GM23338 (cell line): ENCODE data around the gene ZNF80. TPM values are rescaled to one million over a fixed set of nuclear protein-coding genes. Genes with fewer than 3 reads are reported as not detected.

ENCODE experiments used
- ATAC-seq: fragments of 200-7000 bp; cut with Tn5 transposase; 3 replicates; pipeline ENCODE4 v1.9.1; 2020
- DNase-seq: peaks from one replicate; pipeline ENCODE4 v3.0.0-alpha.2; 2015; ENCODE audit warnings: low spot score
- H2AFZ ChIP-seq: fragments of 200-600 bp; sonication (generic); 2 replicates; pipeline ENCODE4 v1.8.0; 2016; ENCODE audit warnings: antibody characterized with exemption, mild to moderate bottlenecking, moderate library complexity
- H3F3A ChIP-seq: fragments of 200-600 bp; sonication (generic); replicated peaks from 2 replicates; pipeline ENCODE4 v1.8.0; 2017; ENCODE audit warnings: antibody characterized with exemption, mixed run types, low read depth
- H3K27ac ChIP-seq: fragments of 200-600 bp; sonication (generic); 2 replicates; pipeline ENCODE4 v1.6.1; 2016; ENCODE audit warnings: low read depth
- H3K27me3 ChIP-seq: fragments of 200-600 bp; sonication (generic); 2 replicates; pipeline ENCODE4 v1.8.0; 2016; ENCODE audit warnings: mild to moderate bottlenecking, mixed run types, moderate library complexity; ENCODE audit not compliant: insufficient read depth
- H3K36me3 ChIP-seq: fragments of 200-600 bp; sonication (generic); 2 replicates; pipeline ENCODE4 v1.8.0; 2016; ENCODE audit warnings: mild to moderate bottlenecking; ENCODE audit not compliant: insufficient read depth
- H3K4me1 ChIP-seq: fragments of 200-600 bp; sonication (generic); 2 replicates; pipeline ENCODE4 v1.8.0; 2016; ENCODE audit warnings: mild to moderate bottlenecking, moderate library complexity; ENCODE audit not compliant: insufficient read depth
- H3K4me2 ChIP-seq: fragments of 200-600 bp; sonication (generic); 2 replicates; pipeline ENCODE4 v1.7.1; 2017; ENCODE audit warnings: mixed run types
- H3K4me3 ChIP-seq: fragments of 200-600 bp; sonication (generic); 2 replicates; pipeline ENCODE4 v1.6.1; 2016; ENCODE audit warnings: mixed run types
- H3K79me2 ChIP-seq: fragments of 200-600 bp; sonication (generic); replicated peaks from 2 replicates; pipeline ENCODE4 v1.8.0; 2017; ENCODE audit warnings: mild to moderate bottlenecking; ENCODE audit not compliant: insufficient read depth
- H3K9me2 ChIP-seq: fragments of 200-600 bp; sonication (generic); 2 replicates; pipeline ENCODE4 v1.8.0; 2017; ENCODE audit not compliant: insufficient read depth
- H4K20me1 ChIP-seq: fragments of 200-600 bp; sonication (generic); replicated peaks from 2 replicates; pipeline ENCODE4 v1.8.0; 2017; ENCODE audit warnings: mild to moderate bottlenecking; ENCODE audit not compliant: insufficient read depth
- H3K27ac Mint-ChIP-seq: 2 replicates; pipeline ENCODE4 v1.8.0; 2020; ENCODE audit warnings: inconsistent platforms, mild to moderate bottlenecking, moderate library complexity, mixed read lengths
- H3K27me3 Mint-ChIP-seq: 3 replicates; pipeline ENCODE4 v1.8.0; 2022; ENCODE audit warnings: low read depth, mild to moderate bottlenecking, moderate library complexity, mixed read lengths, inconsistent platforms; ENCODE audit not compliant: insufficient read depth, poor library complexity
- H3K36me3 Mint-ChIP-seq: 3 replicates; pipeline ENCODE4 v1.8.0; 2021; ENCODE audit warnings: low read depth, mild to moderate bottlenecking, inconsistent platforms, moderate library complexity, mixed read lengths
- H3K4me1 Mint-ChIP-seq: 3 replicates; pipeline ENCODE4 v1.8.0; 2020; ENCODE audit warnings: mild to moderate bottlenecking, inconsistent platforms, mixed read lengths
- H3K4me3 Mint-ChIP-seq: 3 replicates; pipeline ENCODE4 v1.8.0; 2021; ENCODE audit warnings: moderate library complexity, mild to moderate bottlenecking, inconsistent platforms, mixed read lengths
- H3K9me3 Mint-ChIP-seq: 3 replicates; pipeline ENCODE4 v1.8.0; 2020; ENCODE audit warnings: moderate library complexity, mild to moderate bottlenecking, inconsistent platforms, mixed read lengths
- CREB1 ChIP-seq: fragments of 250-450 bp; sonication (Bioruptor Pico); IDR thresholded peaks from 2 replicates; pipeline ENCODE4 v1.5.0; 2020; ENCODE audit warnings: low read depth, mild to moderate bottlenecking, moderate library complexity
- EZH2phosphoT487 ChIP-seq: fragments of 200-600 bp; sonication (generic); IDR thresholded peaks from one replicate; pipeline ENCODE4 v1.8.1; 2018; ENCODE audit warnings: antibody characterized with exemption; ENCODE audit not compliant: unreplicated experiment
- JUNB ChIP-seq: IDR thresholded peaks from one replicate; pipeline ENCODE4 v1.6.1; 2016; ENCODE audit warnings: antibody characterized with exemption; ENCODE audit not compliant: unreplicated experiment
- NANOG ChIP-seq: IDR thresholded peaks from 2 replicates; pipeline ENCODE4 v1.6.1; 2016; ENCODE audit warnings: antibody characterized with exemption, borderline replicate concordance
- POLR2AphosphoS5 ChIP-seq: IDR thresholded peaks from 2 replicates; pipeline ENCODE4 v1.6.1; 2016; ENCODE audit warnings: antibody characterized with exemption, low read depth
- polyA plus RNA-seq: library from polyadenylated mRNA; unstranded; fragments of >200 nt; fragmentation: Nextera tagmentation; extraction: Ambion mirVana; gene quantifications from 2 replicates; pipeline ENCODE4 v1.2.1, GENCODE V29; 2016
- total RNA-seq: library from RNA; depleted of rRNA; stranded (reverse); fragments of >200 nt; shearing (Covaris generic); gene quantifications from 2 replicates; pipeline ENCODE4 v1.2.3, GENCODE V29; 2014
- TF ChIP-seq, protein P1 (sequence below): fragments of 250-450 bp; sonication (Bioruptor Pico); IDR thresholded peaks from 2 replicates; pipeline ENCODE4 v1.5.0; 2020; ENCODE audit warnings: mild to moderate bottlenecking, moderate library complexity
- TF ChIP-seq, protein P2 (sequence below), 2 experiments: fragments of 200-600 bp in 1 of 2; sonication (generic) in 1 of 2; conservative IDR thresholded peaks; 2 replicates each; pipeline versions ENCODE4 v1.5.1 to v1.6.1; 2016 to 2017; ENCODE audit warnings: antibody characterized with exemption in 2 of 2, low read depth in 2 of 2, mild to moderate bottlenecking in 2 of 2, moderate library complexity in 1 of 2
- TF ChIP-seq, protein P3 (sequence below): IDR thresholded peaks from 2 replicates; pipeline ENCODE4 v1.6.1; 2016; ENCODE audit warnings: antibody characterized with exemption

The ZNF80 gene
- total and polyA plus RNA-seq, 2 experiments from 2014 or later = not detected

DNA sequence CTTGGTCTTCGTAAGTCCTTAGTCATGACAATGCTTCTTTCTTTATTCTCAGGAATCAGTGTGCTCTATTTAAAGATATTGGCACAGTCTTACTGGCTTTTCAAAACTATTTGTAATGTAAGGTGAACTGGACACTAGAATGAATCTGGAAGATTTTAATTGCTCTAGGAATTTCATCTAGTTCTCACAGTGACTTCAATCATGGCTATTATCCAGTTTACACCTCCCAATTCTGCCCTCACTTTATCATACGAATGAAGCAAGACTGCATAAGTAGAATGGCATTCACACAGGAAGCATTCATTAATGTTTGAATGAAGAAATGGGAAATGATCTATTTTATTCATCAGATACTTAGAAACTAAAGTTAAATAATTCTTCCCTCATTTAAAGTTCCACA is 31.8 kb downstream of the ZNF80 start (continued):
- TF ChIP-seq, protein P1, sequence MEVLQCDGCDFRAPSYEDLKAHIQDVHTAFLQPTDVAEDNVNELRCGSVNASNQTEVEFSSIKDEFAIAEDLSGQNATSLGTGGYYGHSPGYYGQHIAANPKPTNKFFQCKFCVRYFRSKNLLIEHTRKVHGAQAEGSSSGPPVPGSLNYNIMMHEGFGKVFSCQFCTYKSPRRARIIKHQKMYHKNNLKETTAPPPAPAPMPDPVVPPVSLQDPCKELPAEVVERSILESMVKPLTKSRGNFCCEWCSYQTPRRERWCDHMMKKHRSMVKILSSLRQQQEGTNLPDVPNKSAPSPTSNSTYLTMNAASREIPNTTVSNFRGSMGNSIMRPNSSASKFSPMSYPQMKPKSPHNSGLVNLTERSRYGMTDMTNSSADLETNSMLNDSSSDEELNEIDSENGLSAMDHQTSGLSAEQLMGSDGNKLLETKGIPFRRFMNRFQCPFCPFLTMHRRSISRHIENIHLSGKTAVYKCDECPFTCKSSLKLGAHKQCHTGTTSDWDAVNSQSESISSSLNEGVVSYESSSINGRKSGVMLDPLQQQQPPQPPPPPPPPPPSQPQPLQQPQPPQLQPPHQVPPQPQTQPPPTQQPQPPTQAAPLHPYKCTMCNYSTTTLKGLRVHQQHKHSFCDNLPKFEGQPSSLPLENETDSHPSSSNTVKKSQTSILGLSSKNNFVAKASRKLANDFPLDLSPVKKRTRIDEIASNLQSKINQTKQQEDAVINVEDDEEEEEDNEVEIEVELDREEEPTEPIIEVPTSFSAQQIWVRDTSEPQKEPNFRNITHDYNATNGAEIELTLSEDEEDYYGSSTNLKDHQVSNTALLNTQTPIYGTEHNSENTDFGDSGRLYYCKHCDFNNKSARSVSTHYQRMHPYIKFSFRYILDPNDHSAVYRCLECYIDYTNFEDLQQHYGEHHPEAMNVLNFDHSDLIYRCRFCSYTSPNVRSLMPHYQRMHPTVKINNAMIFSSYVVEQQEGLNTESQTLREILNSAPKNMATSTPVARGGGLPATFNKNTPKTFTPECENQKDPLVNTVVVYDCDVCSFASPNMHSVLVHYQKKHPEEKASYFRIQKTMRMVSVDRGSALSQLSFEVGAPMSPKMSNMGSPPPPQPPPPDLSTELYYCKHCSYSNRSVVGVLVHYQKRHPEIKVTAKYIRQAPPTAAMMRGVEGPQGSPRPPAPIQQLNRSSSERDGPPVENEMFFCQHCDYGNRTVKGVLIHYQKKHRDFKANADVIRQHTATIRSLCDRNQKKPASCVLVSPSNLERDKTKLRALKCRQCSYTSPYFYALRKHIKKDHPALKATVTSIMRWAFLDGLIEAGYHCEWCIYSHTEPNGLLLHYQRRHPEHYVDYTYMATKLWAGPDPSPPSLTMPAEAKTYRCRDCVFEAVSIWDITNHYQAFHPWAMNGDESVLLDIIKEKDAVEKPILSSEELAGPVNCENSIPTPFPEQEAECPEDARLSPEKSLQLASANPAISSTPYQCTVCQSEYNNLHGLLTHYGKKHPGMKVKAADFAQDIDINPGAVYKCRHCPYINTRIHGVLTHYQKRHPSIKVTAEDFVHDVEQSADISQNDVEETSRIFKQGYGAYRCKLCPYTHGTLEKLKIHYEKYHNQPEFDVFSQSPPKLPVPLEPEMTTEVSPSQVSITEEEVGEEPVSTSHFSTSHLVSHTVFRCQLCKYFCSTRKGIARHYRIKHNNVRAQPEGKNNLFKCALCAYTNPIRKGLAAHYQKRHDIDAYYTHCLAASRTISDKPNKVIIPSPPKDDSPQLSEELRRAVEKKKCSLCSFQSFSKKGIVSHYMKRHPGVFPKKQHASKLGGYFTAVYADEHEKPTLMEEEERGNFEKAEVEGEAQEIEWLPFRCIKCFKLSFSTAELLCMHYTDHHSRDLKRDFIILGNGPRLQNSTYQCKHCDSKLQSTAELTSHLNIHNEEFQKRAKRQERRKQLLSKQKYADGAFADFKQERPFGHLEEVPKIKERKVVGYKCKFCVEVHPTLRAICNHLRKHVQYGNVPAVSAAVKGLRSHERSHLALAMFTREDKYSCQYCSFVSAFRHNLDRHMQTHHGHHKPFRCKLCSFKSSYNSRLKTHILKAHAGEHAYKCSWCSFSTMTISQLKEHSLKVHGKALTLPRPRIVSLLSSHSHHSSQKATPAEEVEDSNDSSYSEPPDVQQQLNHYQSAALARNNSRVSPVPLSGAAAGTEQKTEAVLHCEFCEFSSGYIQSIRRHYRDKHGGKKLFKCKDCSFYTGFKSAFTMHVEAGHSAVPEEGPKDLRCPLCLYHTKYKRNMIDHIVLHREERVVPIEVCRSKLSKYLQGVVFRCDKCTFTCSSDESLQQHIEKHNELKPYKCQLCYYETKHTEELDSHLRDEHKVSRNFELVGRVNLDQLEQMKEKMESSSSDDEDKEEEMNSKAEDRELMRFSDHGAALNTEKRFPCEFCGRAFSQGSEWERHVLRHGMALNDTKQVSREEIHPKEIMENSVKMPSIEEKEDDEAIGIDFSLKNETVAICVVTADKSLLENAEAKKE = no peak
- no peak for TF ChIP-seq POLR2AphosphoS5
- TF ChIP-seq JUNB = no peak
- TF ChIP-seq, protein P2, sequence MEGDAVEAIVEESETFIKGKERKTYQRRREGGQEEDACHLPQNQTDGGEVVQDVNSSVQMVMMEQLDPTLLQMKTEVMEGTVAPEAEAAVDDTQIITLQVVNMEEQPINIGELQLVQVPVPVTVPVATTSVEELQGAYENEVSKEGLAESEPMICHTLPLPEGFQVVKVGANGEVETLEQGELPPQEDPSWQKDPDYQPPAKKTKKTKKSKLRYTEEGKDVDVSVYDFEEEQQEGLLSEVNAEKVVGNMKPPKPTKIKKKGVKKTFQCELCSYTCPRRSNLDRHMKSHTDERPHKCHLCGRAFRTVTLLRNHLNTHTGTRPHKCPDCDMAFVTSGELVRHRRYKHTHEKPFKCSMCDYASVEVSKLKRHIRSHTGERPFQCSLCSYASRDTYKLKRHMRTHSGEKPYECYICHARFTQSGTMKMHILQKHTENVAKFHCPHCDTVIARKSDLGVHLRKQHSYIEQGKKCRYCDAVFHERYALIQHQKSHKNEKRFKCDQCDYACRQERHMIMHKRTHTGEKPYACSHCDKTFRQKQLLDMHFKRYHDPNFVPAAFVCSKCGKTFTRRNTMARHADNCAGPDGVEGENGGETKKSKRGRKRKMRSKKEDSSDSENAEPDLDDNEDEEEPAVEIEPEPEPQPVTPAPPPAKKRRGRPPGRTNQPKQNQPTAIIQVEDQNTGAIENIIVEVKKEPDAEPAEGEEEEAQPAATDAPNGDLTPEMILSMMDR (conservative IDR thresholded peaks at IDR 0.05; ENCODE audit: low read depth in 2 of 2) = no peak
- TF ChIP-seq NANOG = no peak

DNA sequence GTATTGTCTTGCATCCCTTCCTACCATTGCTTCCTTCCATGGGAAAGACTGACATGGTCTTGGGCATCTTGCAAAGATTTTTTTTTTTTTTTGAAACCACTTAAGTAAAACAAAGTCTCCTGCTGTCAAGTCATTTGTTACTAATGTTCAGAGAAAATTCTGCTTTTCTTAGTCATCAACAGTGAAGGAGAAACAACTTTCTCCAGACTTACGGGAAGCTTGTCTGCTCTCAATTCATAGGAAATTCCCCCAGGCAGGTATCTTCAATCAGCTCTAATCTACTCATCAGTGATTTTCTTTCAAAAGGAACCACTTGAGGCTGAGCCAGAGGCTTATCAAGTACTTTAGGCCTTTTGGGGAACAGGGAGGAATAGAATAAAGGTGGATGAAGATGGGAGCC is 42.6 kb downstream of the ZNF80 start:
- Histone ChIP-seq H3K36me3 (no peaks in the 10 kb centered on the region), H3K27me3 (no peaks in the 10 kb centered on the region), H3K4me1 (no peaks in the 10 kb centered on the region), H3K4me3 (no peak overlapping the region), H3K9me2 (peaks cover 6% of the 10 kb centered on the region; the same call in 1 of the 2 replicates), H3K79me2 (no peaks in the 10 kb centered on the region), H3K27ac (no peak overlapping the region), H3F3A (no peaks in the 10 kb centered on the region), H4K20me1 (no peaks in the 10 kb centered on the region), H2AFZ (no peak overlapping the region), H3K4me2 (no peak overlapping the region)
- no peak overlapping the region for H3K4me3 Mint-ChIP-seq
- DNase-seq (no peak), ATAC-seq (no peak)
- H3K9me3 Mint-ChIP-seq = no peaks in the 10 kb centered on the region
- H3K36me3 Mint-ChIP-seq = no peaks in the 10 kb centered on the region
- no peaks in the 10 kb centered on the region; the same call in 2 of the 3 replicates for H3K4me1 Mint-ChIP-seq
- no peaks in the 10 kb centered on the region for H3K27me3 Mint-ChIP-seq
- TF ChIP-seq, protein P3, sequence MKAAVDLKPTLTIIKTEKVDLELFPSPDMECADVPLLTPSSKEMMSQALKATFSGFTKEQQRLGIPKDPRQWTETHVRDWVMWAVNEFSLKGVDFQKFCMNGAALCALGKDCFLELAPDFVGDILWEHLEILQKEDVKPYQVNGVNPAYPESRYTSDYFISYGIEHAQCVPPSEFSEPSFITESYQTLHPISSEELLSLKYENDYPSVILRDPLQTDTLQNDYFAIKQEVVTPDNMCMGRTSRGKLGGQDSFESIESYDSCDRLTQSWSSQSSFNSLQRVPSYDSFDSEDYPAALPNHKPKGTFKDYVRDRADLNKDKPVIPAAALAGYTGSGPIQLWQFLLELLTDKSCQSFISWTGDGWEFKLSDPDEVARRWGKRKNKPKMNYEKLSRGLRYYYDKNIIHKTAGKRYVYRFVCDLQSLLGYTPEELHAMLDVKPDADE = no peak
- no peak for TF ChIP-seq CREB1 (CRISPR knock-in tag)
- no peak for TF ChIP-seq EZH2phosphoT487
- H3K27ac Mint-ChIP-seq = no peak overlapping the region
